Pancreas (tissue), 10 donors: ENCODE data around the gene RDX. TPM values are rescaled to one million over a fixed set of nuclear protein-coding genes. Genes with fewer than 3 reads are reported as not detected.
A peak's percentile ranks its signal among the peaks of the same experiment; 100 is the strongest.

Experiments used
- ATAC-seq, 4 donors: fragments of 200-7000 bp; cut with Tn5 transposase; one replicate each; pipeline versions ENCODE4 v1.8.0 to v1.9.1; 2020; ENCODE audit warnings: mild to moderate bottlenecking in 4 of 4, moderate library complexity in 4 of 4
- DNase-seq, 6 donors: peaks; one replicate each; pipeline ENCODE4 v3.0.0-alpha.2; 2020
- FAIRE-seq: peaks from 2 replicates; lab custom pipeline; 2012; peaks lifted over from hg19 to GRCh38; lab: Jason Lieb, UNC
- H3K27ac ChIP-seq, 4 donors: fragments of 200-600 bp; sonication (generic); 1 replicate in 3 of 4; 2 replicates in 1 of 4; pipeline versions ENCODE4 v1.5.0 to v1.8.0; 2020
- H3K27me3 ChIP-seq, 4 donors: fragments of 200-600 bp; one replicate each; pipeline ENCODE4 v1.8.0; 2021
- H3K36me3 ChIP-seq, 3 donors: fragments of 200-600 bp; sonication (generic) in 1 of 3; one replicate each; pipeline versions ENCODE4 v1.5.0 to v1.8.0; 2020 to 2021
- H3K4me1 ChIP-seq, 3 donors: fragments of 200-600 bp; one replicate each; pipeline ENCODE4 v1.8.0; 2021
- H3K4me3 ChIP-seq, 4 donors: fragments of 200-600 bp; sonication (generic) in 2 of 4; one replicate each; pipeline versions ENCODE4 v1.5.0 to v1.8.0; 2020 to 2021
- H3K9me3 ChIP-seq, 4 donors: fragments of 200-600 bp; one replicate each; pipeline ENCODE4 v1.8.0; 2021
- WGBS, 2 donors: extraction: QIAGEN DNeasy Blood & Tissue Kit; methylation state at CpG; one replicate each; pipeline ENCODE4 v1.1.7; 2013; 5-methylcytosine and 5-hydroxymethylcytosine counted together
- intact Hi-C, 3 donors: fragments of 100-400 bp; cut with DNase I; formaldehyde crosslinking; loops; one replicate each; pipeline versions ENCODE4 v1.11.1 to v1.14.2; 2022
- polyA plus RNA-seq, 2 donors: library from polyadenylated mRNA; stranded (reverse); fragments of 200-250 nt; gene quantifications; one replicate each; pipeline ENCODE4 v1.2.3, GENCODE V29; 2013
- total RNA-seq, 6 donors: library from RNA; stranded (reverse); fragmentation: NEBNext Ultra II Directional in 4 of 6; extraction: Animal tissue kit (Norgen Biotek cat#: 25700) in 4 of 6; gene quantifications; one replicate each; pipeline versions ENCODE4 v1.2.1 to v1.2.4, GENCODE V29; 2021 to 2023
- TF ChIP-seq, protein P1 (sequence below), 4 donors: fragments of 200-600 bp; sonication (generic) in 3 of 4; IDR thresholded peaks; one replicate each; pipeline versions ENCODE4 v1.5.0 to v1.8.0; 2021; ENCODE audit warnings: antibody characterized with exemption in 4 of 4
- donor health status: healthy with polysubstance abuse.
- donor health status: DM: no; HTN: no; CAD: no; lungs with moderate emphysema.
- donor health status: DM: no; HTN: no; CAD: no.
- donor health status: control.
- donor health status: control.
- donor health status: Bipolar disorder and iron deficiency.
- donor health status: DM: yes; HTN: yes; CAD: no.
- donor health status: DM: no; HTN: no; CAD: no.
- donor health status: DM: no; HTN: no; CAD: no.
- donor health status: DM: yes; HTN: yes; CAD: no.

RDX gene
- total and polyA plus RNA-seq, 8 donors, result 11.4 to 97.1 (median 51.4) TPM

GRCh38 chr11:110168033-110168803, 128.2 kb downstream of the RDX start:
- WGBS, 2 donors, result 61 to 64% methylated on average over 5 of the region's 5 CpGs
- no peaks in the 10 kb centered on the region for H3K27me3 ChIP-seq
- no peak overlapping the region for H3K27ac ChIP-seq
- H3K4me1 ChIP-seq, result no peaks in the 10 kb centered on the region
- intact Hi-C loops, result no loop called here
- DNase-seq (no peak), ATAC-seq (peak in 1 of 4 donors; percentile 14), FAIRE-seq (no peak)
- no peak overlapping the region for H3K4me3 ChIP-seq
- H3K9me3 ChIP-seq, result no peaks in the 10 kb centered on the region
- H3K36me3 ChIP-seq, result peaks cover 0 to 12% (median 0%) of the 10 kb centered on the region in 3 donors
- TF ChIP-seq, protein P1, sequence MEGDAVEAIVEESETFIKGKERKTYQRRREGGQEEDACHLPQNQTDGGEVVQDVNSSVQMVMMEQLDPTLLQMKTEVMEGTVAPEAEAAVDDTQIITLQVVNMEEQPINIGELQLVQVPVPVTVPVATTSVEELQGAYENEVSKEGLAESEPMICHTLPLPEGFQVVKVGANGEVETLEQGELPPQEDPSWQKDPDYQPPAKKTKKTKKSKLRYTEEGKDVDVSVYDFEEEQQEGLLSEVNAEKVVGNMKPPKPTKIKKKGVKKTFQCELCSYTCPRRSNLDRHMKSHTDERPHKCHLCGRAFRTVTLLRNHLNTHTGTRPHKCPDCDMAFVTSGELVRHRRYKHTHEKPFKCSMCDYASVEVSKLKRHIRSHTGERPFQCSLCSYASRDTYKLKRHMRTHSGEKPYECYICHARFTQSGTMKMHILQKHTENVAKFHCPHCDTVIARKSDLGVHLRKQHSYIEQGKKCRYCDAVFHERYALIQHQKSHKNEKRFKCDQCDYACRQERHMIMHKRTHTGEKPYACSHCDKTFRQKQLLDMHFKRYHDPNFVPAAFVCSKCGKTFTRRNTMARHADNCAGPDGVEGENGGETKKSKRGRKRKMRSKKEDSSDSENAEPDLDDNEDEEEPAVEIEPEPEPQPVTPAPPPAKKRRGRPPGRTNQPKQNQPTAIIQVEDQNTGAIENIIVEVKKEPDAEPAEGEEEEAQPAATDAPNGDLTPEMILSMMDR (IDR thresholded peaks at IDR 0.05), result no peak

DNA sequence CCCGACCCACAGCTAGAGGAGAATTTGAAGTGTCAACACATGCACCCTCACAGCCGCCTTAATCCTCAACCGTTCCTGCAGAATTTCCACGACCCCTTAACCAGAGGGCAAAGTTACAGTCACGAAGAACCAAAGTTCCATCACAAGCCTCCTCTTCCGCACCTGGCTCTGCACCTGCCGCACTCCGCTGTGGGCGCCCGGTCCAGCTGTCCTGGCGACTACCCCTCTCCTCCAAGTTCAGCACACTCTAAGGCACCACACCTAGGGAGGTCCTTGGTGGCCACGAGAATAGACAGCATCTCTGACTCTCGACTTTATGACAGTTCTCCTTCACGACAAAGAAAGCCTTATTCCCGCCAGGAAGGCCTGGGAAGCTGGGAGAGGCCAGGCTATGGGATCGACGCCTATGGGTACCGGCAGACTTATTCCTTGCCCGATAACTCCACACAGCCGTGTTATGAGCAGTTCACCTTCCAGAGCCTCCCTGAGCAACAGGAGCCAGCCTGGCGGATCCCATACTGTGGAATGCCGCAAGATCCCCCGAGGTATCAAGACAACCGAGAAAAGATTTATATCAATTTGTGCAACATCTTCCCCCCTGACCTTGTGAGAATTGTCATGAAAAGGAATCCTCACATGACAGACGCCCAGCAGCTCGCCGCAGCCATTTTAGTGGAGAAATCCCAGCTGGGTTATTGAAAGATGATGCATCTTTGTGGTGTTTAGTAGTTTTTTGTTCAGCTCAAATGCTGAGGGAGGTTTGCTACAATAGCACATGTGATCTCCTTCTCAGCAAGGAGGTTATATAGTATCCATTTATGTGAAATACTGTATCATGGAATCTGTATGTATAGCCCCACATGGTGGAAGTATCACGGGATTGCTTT, 131.1 kb downstream of the RDX start:
- H3K9me3 ChIP-seq, result no peaks in the 10 kb centered on the region

GRCh38 chr11:110162216-110162615, 134.2 kb downstream of the RDX start:
- no peaks in the 10 kb centered on the region for H3K27me3 ChIP-seq
- intact Hi-C loops, result no loop called here
- peaks cover 0 to 12% (median 8%) of the 10 kb centered on the region in 3 donors for H3K36me3 ChIP-seq
- no peak overlapping the region for H3K4me3 ChIP-seq
- H3K27ac ChIP-seq, result no peak overlapping the region
- H3K9me3 ChIP-seq, result no peaks in the 10 kb centered on the region
- ATAC-seq, result no peak
- H3K4me1 ChIP-seq, result no peaks in the 10 kb centered on the region
- DNase-seq, result no peak
- TF ChIP-seq, protein P1 (IDR thresholded peaks at IDR 0.05), result no peak
- no peak for FAIRE-seq

More for the DNA sequence above, 131.1 kb downstream of the RDX start:
- no peak overlapping the region for H3K27ac ChIP-seq
- no peak for FAIRE-seq
- no peak for ATAC-seq
- intact Hi-C loops, result no loop called here
- peak in 1 of 6 donors; percentile 35 for DNase-seq
- 94 to 97% methylated on average over 28 of the region's 28 CpGs for WGBS, 2 donors
- TF ChIP-seq, protein P1 (IDR thresholded peaks at IDR 0.05), result no peak
- no peak overlapping the region for H3K4me3 ChIP-seq
- H3K27me3 ChIP-seq, result no peaks in the 10 kb centered on the region
- peaks cover 0 to 12% (median 8%) of the 10 kb centered on the region in 3 donors for H3K36me3 ChIP-seq
- no peaks in the 10 kb centered on the region for H3K4me1 ChIP-seq

DNA sequence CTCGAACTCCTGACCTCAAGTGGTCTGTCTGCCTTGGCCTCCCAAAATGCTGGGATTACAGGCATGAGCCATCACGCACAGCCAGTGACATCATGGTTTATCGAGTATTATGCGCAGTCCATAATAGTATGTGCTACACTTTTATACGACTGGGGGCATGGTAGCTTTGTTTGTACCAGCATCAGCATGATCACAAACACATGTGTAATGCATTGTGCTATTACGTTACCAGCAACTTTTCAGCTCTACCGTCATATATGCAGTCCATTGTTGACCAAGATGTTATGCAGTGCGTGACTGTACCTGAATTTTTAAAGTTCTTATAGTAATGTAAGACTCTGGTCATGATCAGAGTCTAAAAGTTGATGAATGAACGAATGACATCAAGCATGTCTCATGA, 135.4 kb downstream of the RDX start:
- H3K9me3 ChIP-seq, result no peaks in the 10 kb centered on the region
- no peak overlapping the region for H3K4me3 ChIP-seq
- H3K27ac ChIP-seq, result no peak overlapping the region
- intact Hi-C loops, result no loop called here
- 96 to 97% methylated on average over 9 of the region's 9 CpGs for WGBS, 2 donors
- FAIRE-seq (no peak), DNase-seq (no peak), ATAC-seq (no peak)
- no peaks in the 10 kb centered on the region for H3K4me1 ChIP-seq
- TF ChIP-seq, protein P1 (IDR thresholded peaks at IDR 0.05), result no peak
- no peaks in the 10 kb centered on the region for H3K27me3 ChIP-seq
- peaks cover 0 to 12% (median 8%) of the 10 kb centered on the region in 3 donors for H3K36me3 ChIP-seq
